Measurements from ENCODE around the gene BCS1L. TPM values are rescaled to one million over a fixed set of nuclear protein-coding genes. Genes with fewer than 3 reads are reported as not detected.
A peak's percentile ranks its signal among the peaks of the same experiment; 100 is the strongest.

Gene BCS1L
- total and polyA plus RNA-seq, 9 of the 15 experiments (the other 6 are each of a cell fraction or from before 2014, with no cell fraction given): 37.6 to 103 (median 56.7) TPM

GRCh38 chr2:218659258-218659987, at the start of gene BCS1L, which contains the start of gene ZNF142 (continued):
- TF ChIP-seq MITF (IDR thresholded peaks at IDR 0.05): no peak
- TF ChIP-seq ETS2 (tag; IDR thresholded peaks at IDR 0.05; ENCODE audit: borderline replicate concordance, poor library complexity, severe bottlenecking): no peak
- no peak for TF ChIP-seq ZNF140 (CRISPR knock-in tag; IDR thresholded peaks at IDR 0.05)
- TF ChIP-seq TRIM24 (IDR thresholded peaks at IDR 0.05): no peak
- TF ChIP-seq HSF4 (CRISPR knock-in tag; IDR thresholded peaks at IDR 0.05; ENCODE audit: borderline replicate concordance): no peak
- no peak for TF ChIP-seq RBM22 (IDR thresholded peaks at IDR 0.05; ENCODE audit: low read depth, low read length, poor library complexity, severe bottlenecking)
- TF ChIP-seq ZNF518B (CRISPR knock-in tag; IDR thresholded peaks at IDR 0.05): no peak
- peak; percentile 68 for TF ChIP-seq SUPT5H (IDR thresholded peaks at IDR 0.05)
- TF ChIP-seq ZNF23 (CRISPR knock-in tag; IDR thresholded peaks at IDR 0.05): no peak
- no peak for TF ChIP-seq PATZ1 (CRISPR knock-in tag; IDR thresholded peaks at IDR 0.05; ENCODE audit: borderline replicate concordance)
- TF ChIP-seq SMAD2 (IDR thresholded peaks at IDR 0.05; ENCODE audit: low read depth, low read length): no peak
- no peak for TF ChIP-seq ZSCAN32 (CRISPR knock-in tag; IDR thresholded peaks at IDR 0.05)
- TF ChIP-seq GTF2A2 (tag; IDR thresholded peaks at IDR 0.05): no peak
- no peak for TF ChIP-seq TCFL5 (CRISPR knock-in tag; conservative IDR thresholded peaks at IDR 0.05)
- TF ChIP-seq NEUROD1 (IDR thresholded peaks at IDR 0.05; ENCODE audit: borderline replicate concordance, low read depth, low read length, partially characterized antibody): peak; percentile 39
- no peak for TF ChIP-seq RBM14 (IDR thresholded peaks at IDR 0.05; ENCODE audit: borderline replicate concordance, insufficient read depth, low read depth, low read length)
- TF ChIP-seq ZNF785 (CRISPR knock-in tag; IDR thresholded peaks at IDR 0.05): no peak
- TF ChIP-seq SLC30A9 (CRISPR knock-in tag; IDR thresholded peaks at IDR 0.05): no peak
- peak; percentile 35; the same call in 1 of the 2 replicates for TF ChIP-seq CBX1 (IDR thresholded peaks at IDR 0.05; ENCODE audit: low read depth)
- no peak for TF ChIP-seq HOXB6 (CRISPR knock-in tag; IDR thresholded peaks at IDR 0.05; ENCODE audit: borderline replicate concordance)
- TF ChIP-seq SIN3B (IDR thresholded peaks at IDR 0.05; ENCODE audit: low read depth): 0 out of 2 replicates have a peak, but pooled peaks have one; percentile 11
- no peak for TF ChIP-seq ZNF79 (CRISPR knock-in tag; IDR thresholded peaks at IDR 0.05; ENCODE audit: low read depth)

Measured in K562 (cell line).